Activated CD8-positive, alpha-beta T cell treated with anti-CD3 and anti-CD28 coated beads, Interleukin-2, amount 10 ng/mL, durations not matched to agents 7 days and 5 days (primary cell): ENCODE results near the gene COPS3. TPM values are rescaled to one million over a fixed set of nuclear protein-coding genes. Genes with fewer than 3 reads are reported as not detected.
A peak's percentile ranks its signal among the peaks of the same experiment; 100 is the strongest.

Source experiments
- ATAC-seq: fragments of 150-1000 bp; cut with Tn5 transposase; one replicate; pipeline ENCODE4 v1.10.0; 2021; ENCODE audit warnings: moderate library complexity
- CTCF ChIA-PET: fragments of 350-600 bp; sonication (Branson Sonifier 250); formaldehyde crosslinking; loops from one replicate; lab custom pipeline; 2021; ENCODE audit warnings: antibody characterized with exemption; lab: Charles Lee
- POLR2A ChIA-PET: fragments of 350-600 bp; sonication (Branson Sonifier 250); formaldehyde crosslinking; loops from one replicate; lab custom pipeline; 2021; ENCODE audit warnings: antibody characterized with exemption; lab: Charles Lee
- DNase-seq: peaks from one replicate; pipeline ENCODE4 v3.0.0-alpha.2; 2020
- H3K27ac Mint-ChIP-seq: one replicate; pipeline ENCODE4 v1.8.0; 2021; ENCODE audit warnings: mild to moderate bottlenecking, mixed read lengths
- H3K27me3 Mint-ChIP-seq: one replicate; pipeline ENCODE4 v1.8.0; 2021; ENCODE audit warnings: low read depth, mixed read lengths
- H3K36me3 Mint-ChIP-seq: one replicate; pipeline ENCODE4 v1.8.0; 2021; ENCODE audit warnings: low read depth, mixed read lengths
- H3K4me1 Mint-ChIP-seq: one replicate; pipeline ENCODE4 v1.8.0; 2021; ENCODE audit warnings: low read depth, mixed read lengths
- H3K4me3 Mint-ChIP-seq: one replicate; pipeline ENCODE4 v1.8.0; 2021; ENCODE audit warnings: mild to moderate bottlenecking, mixed read lengths
- H3K9me3 Mint-ChIP-seq: one replicate; pipeline ENCODE4 v1.8.0; 2022; ENCODE audit warnings: mixed read lengths; ENCODE audit not compliant: insufficient read depth
- total RNA-seq, 2 experiments: library from RNA; stranded (reverse); gene quantifications; one replicate each; pipeline ENCODE4 v1.2.3, GENCODE V29; 2021

Gene COPS3
- total RNA-seq, 2 experiments from 2014 or later = 115 to 124 TPM

DNA sequence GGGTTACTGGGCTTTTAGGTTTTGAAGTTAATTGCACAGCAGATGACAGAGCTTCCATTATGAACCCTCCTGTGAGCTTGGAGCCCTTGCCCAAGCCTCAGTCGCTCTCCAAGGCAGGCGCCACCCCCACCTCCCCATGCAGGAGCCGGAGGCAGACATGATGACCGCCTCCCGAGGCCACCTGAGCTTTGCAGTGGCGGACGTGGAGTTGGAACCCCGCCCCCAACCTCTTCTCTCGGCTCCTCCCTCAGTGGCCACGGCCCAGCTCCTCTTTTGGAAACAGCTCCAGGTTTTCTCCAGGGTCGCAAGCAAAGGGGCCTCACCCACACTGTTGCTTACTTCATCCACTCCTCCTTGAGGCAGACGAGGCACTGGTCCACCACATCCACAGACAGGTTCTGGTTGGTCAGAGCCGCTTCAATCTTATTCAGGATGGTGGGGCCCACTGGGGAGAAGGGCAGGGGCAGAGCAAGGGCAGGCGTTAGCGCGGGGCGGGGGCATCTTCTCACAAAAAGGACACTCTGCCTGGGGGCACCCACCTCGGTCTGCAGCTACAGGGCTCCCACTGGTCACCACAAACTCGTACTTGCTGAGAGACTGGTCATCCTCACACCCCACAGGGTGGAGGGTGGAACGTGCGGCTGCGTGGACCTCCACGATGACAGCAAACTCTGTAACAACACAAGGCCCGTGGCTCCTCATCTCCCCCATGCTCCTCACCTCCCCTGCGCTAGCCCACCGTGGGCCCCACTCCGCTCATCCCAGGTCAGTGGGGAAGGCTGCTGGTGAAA, 66.2 kb downstream of the COPS3 start:
- Mint-ChIP-seq H3K27me3 (no peaks in the 10 kb centered on the region), H3K4me3 (no peak overlapping the region), H3K27ac (no peak overlapping the region), H3K36me3 (peaks cover 33% of the 10 kb centered on the region), H3K9me3 (no peaks in the 10 kb centered on the region), H3K4me1 (no peaks in the 10 kb centered on the region)
- ChIA-PET CTCF (no interaction called here), POLR2A (interaction anchor here (1.3 kb wide), 1 partner anchor 21 kb away, joined by 3 read pairs; no protein-coding TSS in a partner anchor)
- ATAC-seq (no peak), DNase-seq (no peak)

GRCh38 chr17:17213775-17214174, 67.3 kb downstream of the COPS3 start:
- Mint-ChIP-seq H3K27me3 (no peaks in the 10 kb centered on the region), H3K9me3 (no peaks in the 10 kb centered on the region), H3K4me3 (no peak overlapping the region), H3K27ac (no peak overlapping the region), H3K36me3 (peaks cover 29% of the 10 kb centered on the region), H3K4me1 (no peaks in the 10 kb centered on the region)
- ChIA-PET POLR2A (interaction anchor here (1.3 kb wide), 1 partner anchor 22 kb away, joined by 3 read pairs; no protein-coding TSS in a partner anchor), CTCF (interaction anchor here (0.9 kb wide), 1 partner anchor 72 kb away, joined by 3 read pairs; no protein-coding TSS in a partner anchor)
- no peak for ATAC-seq
- DNase-seq = no peak

DNA sequence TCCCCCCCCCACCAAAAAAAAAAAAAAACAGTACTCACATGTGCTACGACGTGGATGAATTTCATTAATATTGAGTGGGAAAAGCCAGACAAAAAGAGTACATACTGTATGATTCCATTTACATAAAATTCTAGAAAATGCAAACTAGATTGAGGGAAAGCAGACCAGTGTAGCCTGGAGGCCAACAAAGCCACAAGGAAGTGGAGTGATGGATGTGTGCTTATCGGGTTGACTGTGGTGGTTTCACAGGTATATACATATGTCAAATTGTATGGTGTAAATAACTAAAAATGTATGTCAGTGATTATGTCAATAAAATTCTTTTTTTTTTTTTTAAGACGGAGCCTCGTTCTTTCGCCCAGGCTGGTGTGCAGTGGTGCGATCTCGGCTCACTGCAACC, 73.0 kb downstream of the COPS3 start:
- H3K4me3 Mint-ChIP-seq = no peak overlapping the region
- POLR2A ChIA-PET = no interaction called here
- CTCF ChIA-PET = no interaction called here
- peaks cover 12% of the 10 kb centered on the region for H3K36me3 Mint-ChIP-seq
- DNase-seq = no peak
- no peak overlapping the region for H3K27ac Mint-ChIP-seq
- ATAC-seq = no peak
- no peaks in the 10 kb centered on the region for H3K9me3 Mint-ChIP-seq
- peaks cover 33% of the 10 kb centered on the region for H3K4me1 Mint-ChIP-seq
- no peaks in the 10 kb centered on the region for H3K27me3 Mint-ChIP-seq

DNA sequence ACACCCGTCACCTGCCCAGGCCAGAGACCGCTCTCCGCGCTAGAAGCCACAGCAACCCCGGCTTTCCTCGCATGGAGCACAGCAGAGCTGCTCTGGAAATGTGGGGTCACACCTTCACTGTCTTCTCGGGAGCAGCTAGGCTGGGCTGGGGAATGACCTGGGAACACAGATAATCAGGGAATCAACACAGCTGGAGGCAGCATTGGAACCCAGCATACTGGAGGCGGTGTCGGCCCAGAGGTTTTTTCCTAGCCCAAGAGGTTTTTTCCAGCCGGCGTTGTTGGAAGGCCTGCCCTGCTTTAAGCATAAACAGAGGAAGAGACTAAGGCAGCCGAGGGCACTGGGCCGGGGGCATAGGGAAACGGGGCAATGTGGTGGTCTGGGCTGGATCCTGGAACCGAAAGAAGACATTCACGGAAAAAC, 74.1 kb downstream of the COPS3 start:
- H3K4me1 Mint-ChIP-seq = peaks cover 33% of the 10 kb centered on the region
- peaks cover 11% of the 10 kb centered on the region for H3K36me3 Mint-ChIP-seq
- no peaks in the 10 kb centered on the region for H3K9me3 Mint-ChIP-seq
- H3K27ac Mint-ChIP-seq = no peak overlapping the region
- H3K27me3 Mint-ChIP-seq = no peaks in the 10 kb centered on the region
- POLR2A ChIA-PET = interaction anchor here (0.9 kb wide), 1 partner anchor 17 kb away, joined by 4 read pairs; no protein-coding TSS in a partner anchor
- no peak for DNase-seq
- H3K4me3 Mint-ChIP-seq = peak overlapping the region; percentile 45
- ATAC-seq = no peak
- CTCF ChIA-PET = interaction anchor here (0.8 kb wide), 1 partner anchor 17 kb away, joined by 3 read pairs; no protein-coding TSS in a partner anchor

DNA sequence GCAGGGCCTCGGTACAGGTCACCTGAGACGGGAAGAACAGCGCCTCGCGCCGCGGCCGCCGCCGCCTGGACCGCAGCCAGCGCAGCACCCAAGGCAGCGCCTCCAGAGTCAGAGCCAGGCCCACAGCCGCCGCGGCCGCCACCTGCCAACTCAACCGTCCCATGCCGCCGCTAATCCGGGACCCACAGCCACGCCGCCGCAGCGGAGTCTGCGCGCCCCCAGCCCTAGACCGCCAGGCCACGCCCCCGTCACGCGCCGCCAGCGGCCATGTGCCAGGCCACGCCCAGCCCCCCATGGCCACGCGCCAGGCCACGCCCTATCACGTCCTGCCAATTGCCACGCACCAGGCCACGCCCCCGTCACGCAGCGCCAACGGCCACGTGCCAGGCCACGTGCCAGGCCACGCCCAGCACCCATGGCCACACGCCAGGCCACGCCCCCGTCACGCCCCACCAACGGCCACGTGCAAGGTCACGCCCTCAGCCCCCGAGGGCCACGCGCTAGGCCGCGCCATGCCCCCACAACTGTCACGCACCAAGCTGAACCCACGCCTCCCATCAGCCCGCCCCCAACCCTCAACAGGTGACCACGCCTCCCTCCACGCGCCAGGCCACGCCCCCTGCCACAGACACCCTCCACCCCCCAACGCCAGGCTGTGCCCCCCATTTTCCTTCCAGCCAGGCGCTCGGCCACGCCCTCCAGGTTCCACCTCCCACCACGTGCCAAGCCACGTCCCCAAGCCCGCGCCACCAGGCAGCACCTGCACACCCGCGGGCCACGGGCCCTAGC, 74.7 kb downstream of the COPS3 start, which contains the start of gene PLD6:
TSS of gene PLD6 (minus strand) at position 210 of the 789 bp plus-strand sequence. CDS start at position 163, 47 bp downstream.
- peaks cover 33% of the 10 kb centered on the region for H3K4me1 Mint-ChIP-seq
- ATAC-seq = peak; percentile 73
- H3K4me3 Mint-ChIP-seq = peak within 1 kb of the TSS; percentile 89
- no peaks in the 10 kb centered on the region for H3K27me3 Mint-ChIP-seq
- CTCF ChIA-PET = no interaction called here
- H3K27ac Mint-ChIP-seq = peak within 1 kb of the TSS; percentile 92
- no peaks in the 10 kb centered on the region for H3K9me3 Mint-ChIP-seq
- H3K36me3 Mint-ChIP-seq = peaks cover 13% of the 10 kb centered on the region
- DNase-seq = peak; percentile 90
- POLR2A ChIA-PET = interaction anchor here (1.0 kb wide), 1 partner anchor 31 kb away, joined by 4 read pairs; no protein-coding TSS in a partner anchor

DNA sequence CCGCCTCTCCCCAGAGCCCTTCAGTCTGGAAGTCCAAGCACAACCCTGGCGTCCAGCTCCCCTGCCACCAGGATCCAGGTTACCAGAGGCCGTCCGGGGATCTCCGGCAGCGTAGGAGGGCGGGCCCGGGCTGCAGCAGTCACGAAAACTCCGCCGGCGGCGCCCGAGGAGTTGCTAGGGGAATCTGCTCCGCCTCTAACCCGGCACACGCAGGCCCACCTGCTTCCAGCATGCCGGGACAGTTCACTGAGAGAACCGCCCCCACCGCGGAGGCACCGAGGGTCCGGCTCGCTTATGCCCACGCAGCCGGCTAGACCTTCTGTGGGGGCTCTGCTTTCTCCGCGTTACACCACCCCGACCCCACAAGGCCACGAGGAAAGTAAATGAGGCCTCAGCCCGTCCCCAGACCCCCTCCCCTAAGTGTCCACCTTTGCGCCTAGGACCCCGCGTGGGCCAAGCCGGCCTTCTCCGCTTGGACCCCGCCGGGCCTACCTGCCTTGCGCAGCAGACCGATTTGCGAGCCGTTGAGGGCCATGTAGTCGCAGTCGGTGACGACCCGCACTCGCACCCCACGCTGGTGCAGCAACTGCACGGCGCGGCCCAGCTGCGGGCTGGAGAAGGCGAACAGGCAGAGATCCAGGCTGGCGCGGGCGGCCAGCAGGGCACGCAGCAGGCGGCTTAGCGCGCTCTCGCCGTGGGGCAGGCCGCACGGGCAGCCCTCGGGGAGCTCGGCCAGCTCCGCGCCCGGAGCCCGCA, 75.5 kb downstream of the COPS3 start:
- CTCF ChIA-PET = interaction anchor here (0.8 kb wide), 1 partner anchor 31 kb away, joined by 3 read pairs; the partner anchor contains the start of gene FLCN
- Mint-ChIP-seq H3K4me1 (peaks cover 33% of the 10 kb centered on the region), H3K27me3 (no peaks in the 10 kb centered on the region), H3K27ac (peak overlapping the region; percentile 92), H3K4me3 (peak overlapping the region; percentile 89), H3K36me3 (peaks cover 16% of the 10 kb centered on the region), H3K9me3 (no peaks in the 10 kb centered on the region)
- POLR2A ChIA-PET = interaction anchor here (0.6 to 1.0 kb wide), 2 partner anchors 30 to 107 kb away, joined by 4 read pairs; no protein-coding TSS in a partner anchor
- DNase-seq (peak; percentile 75), ATAC-seq (peak; percentile 71)

DNA sequence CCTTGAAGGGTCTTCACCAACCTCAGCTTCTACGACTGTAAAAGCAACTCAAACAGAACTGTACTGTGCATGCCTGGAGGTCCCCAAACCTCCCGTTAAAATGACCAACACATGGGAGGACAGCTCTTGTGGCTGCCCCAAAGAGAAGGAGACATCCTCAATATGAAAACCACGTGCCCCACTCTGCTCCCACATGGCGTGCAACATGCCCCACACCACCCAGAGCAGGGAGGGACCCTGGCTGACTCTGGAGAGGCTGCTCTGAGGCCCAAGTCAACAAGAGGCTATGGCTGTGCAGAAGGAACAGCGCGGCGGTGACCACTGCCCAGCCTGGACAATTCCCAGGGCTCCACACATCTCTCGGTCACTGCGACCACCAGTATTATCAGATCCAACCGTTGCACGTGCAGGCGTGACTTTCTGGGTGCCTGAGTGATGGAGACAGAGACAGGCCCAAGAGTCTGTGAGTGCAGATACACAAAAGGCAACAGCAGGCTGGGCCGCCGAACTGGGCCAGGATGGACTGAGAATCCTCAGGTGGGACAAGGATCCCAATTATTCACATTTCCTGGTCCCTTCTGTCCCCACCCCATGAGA, 76.3 kb downstream of the COPS3 start:
- peak overlapping the region; percentile 57 for H3K27ac Mint-ChIP-seq
- H3K4me3 Mint-ChIP-seq = peak overlapping the region; percentile 89
- ChIA-PET POLR2A (interaction anchor here (0.6 to 1.2 kb wide), 4 partner anchors 20 to 108 kb away, joined by 3 to 4 read pairs (median 4); no protein-coding TSS in a partner anchor), CTCF (interaction anchor here (0.8 kb wide), 1 partner anchor 32 kb away, joined by 3 read pairs; the partner anchor contains the start of gene FLCN)
- no peaks in the 10 kb centered on the region for H3K9me3 Mint-ChIP-seq
- H3K27me3 Mint-ChIP-seq = no peaks in the 10 kb centered on the region
- DNase-seq (no peak), ATAC-seq (no peak)
- peaks cover 20% of the 10 kb centered on the region for H3K36me3 Mint-ChIP-seq
- peaks cover 33% of the 10 kb centered on the region for H3K4me1 Mint-ChIP-seq

DNA sequence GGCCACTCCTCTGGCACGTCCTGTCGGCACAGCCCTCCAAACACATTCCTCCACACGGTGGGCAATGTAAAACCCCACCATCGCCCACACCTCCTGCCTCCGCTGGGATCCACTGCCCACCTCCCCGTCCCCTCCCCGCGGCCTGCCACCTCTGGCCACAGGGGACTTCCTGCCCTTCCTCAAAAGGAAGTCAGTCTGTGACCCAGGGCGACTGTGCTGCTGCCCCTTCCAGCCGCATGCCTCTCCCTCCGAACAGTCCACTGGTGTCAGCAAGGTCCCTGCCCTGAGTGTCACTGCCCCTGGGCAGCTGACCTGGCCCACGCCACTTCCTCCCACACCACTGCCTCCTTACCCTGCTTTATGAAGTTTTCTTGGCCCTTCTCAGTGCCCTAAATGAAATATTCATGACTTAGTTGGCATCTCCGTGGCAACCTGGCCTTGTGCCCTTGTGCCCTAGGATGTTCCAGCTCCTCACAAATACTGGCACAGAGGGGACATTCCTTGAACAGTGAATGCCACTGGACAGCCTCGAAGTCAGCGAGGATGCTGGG, 76.9 kb downstream of the COPS3 start:
- CTCF ChIA-PET = no interaction called here
- peaks cover 33% of the 10 kb centered on the region for H3K4me1 Mint-ChIP-seq
- H3K27ac Mint-ChIP-seq = peak overlapping the region; percentile 57
- no peak for ATAC-seq
- H3K27me3 Mint-ChIP-seq = no peaks in the 10 kb centered on the region
- POLR2A ChIA-PET = interaction anchor here (0.7 to 1.2 kb wide), 4 partner anchors 20 to 25 kb away, joined by 3 to 4 read pairs (median 4); no protein-coding TSS in a partner anchor
- no peaks in the 10 kb centered on the region for H3K9me3 Mint-ChIP-seq
- H3K36me3 Mint-ChIP-seq = peaks cover 20% of the 10 kb centered on the region
- DNase-seq = no peak
- peak overlapping the region; percentile 89 for H3K4me3 Mint-ChIP-seq

DNA sequence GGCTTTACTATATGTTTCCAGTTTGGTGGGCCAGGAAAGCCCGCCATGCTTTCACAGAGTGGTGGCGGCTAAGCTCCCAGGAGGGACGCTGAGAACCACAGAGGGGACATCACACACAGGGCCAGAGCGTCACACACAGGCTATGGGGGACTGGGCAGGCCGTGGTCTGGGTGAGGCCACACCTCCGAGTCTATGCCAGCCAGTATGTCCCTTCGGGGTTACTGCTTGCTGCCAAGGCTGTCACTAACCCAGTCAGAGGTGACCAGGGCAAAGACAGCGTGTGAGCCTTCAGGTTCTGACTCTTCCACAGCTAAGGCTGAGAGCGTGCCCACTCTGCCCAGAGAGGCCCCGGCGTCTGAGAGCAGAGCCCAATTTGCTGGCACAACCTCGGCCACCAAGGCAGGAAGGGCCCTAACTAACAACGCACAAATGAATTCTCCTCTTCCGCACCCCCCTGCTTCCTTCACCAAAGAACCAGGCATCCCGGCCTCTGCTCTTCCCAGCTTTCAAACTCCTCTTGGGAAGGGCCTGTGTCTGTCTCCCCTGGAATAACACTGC, 77.8 kb downstream of the COPS3 start:
- CTCF ChIA-PET = no interaction called here
- Mint-ChIP-seq H3K27ac (peak overlapping the region; percentile 52), H3K4me1 (peaks cover 33% of the 10 kb centered on the region), H3K27me3 (no peaks in the 10 kb centered on the region), H3K36me3 (peaks cover 20% of the 10 kb centered on the region), H3K4me3 (no peak overlapping the region), H3K9me3 (no peaks in the 10 kb centered on the region)
- no peak for DNase-seq
- POLR2A ChIA-PET = interaction anchor here (0.7 kb wide), 1 partner anchor 26 kb away, joined by 4 read pairs; no protein-coding TSS in a partner anchor
- no peak for ATAC-seq

DNA sequence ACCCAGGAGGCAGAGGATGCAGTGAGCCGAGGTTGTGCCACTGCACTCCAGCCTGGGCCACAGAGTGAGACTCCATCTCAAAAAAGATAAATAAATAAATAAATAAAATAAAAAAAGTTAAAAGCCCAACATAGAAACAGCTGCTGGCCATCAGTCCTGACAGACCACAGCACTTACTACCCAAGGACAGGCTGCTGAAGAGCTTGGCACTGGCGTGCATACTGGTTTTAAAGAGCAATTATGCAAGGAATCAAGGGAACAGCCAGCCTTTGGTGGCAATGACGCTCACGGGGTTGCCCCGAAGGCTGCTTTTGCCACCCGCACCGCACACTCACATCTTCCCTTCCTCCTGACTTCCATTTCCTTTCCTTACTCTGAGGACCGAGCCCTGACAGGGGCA, 79.1 kb downstream of the COPS3 start:
- no peak overlapping the region for H3K27ac Mint-ChIP-seq
- ChIA-PET CTCF (no interaction called here), POLR2A (no interaction called here)
- H3K4me1 Mint-ChIP-seq = peaks cover 31% of the 10 kb centered on the region
- H3K27me3 Mint-ChIP-seq = no peaks in the 10 kb centered on the region
- H3K36me3 Mint-ChIP-seq = peaks cover 20% of the 10 kb centered on the region
- DNase-seq (no peak), ATAC-seq (no peak)
- H3K4me3 Mint-ChIP-seq = no peak overlapping the region
- H3K9me3 Mint-ChIP-seq = no peaks in the 10 kb centered on the region
